HFFc6 (cell line): ENCODE results near the gene AKT1. TPM values are rescaled to one million over a fixed set of nuclear protein-coding genes. Genes with fewer than 3 reads are reported as not detected.

Source experiments
- DNase-seq: peaks from one replicate; pipeline ENCODE4 v3.0.0-alpha.2; 2018
- H3K27ac Mint-ChIP-seq: 2 replicates; pipeline ENCODE4 v1.8.0; 2020; ENCODE audit warnings: mild to moderate bottlenecking, mixed read lengths
- H3K27me3 Mint-ChIP-seq: 2 replicates; pipeline ENCODE4 v1.8.0; 2021; ENCODE audit warnings: mild to moderate bottlenecking, moderate library complexity, mixed read lengths; ENCODE audit not compliant: insufficient read depth
- H3K36me3 Mint-ChIP-seq: 2 replicates; pipeline ENCODE4 v1.8.0; 2021; ENCODE audit warnings: low read depth, mixed read lengths
- H3K4me1 Mint-ChIP-seq: 2 replicates; pipeline ENCODE4 v1.8.0; 2020; ENCODE audit warnings: low read depth, mixed read lengths
- H3K4me3 Mint-ChIP-seq: 2 replicates; pipeline ENCODE4 v1.8.0; 2020; ENCODE audit warnings: mild to moderate bottlenecking, moderate library complexity, mixed read lengths
- H3K9me3 Mint-ChIP-seq: 2 replicates; pipeline ENCODE4 v1.8.0; 2020; ENCODE audit warnings: mild to moderate bottlenecking, mixed read lengths
- CTCF ChIP-seq: fragments of 200-600 bp; sonication (generic); IDR thresholded peaks from 2 replicates; pipeline ENCODE4 v1.5.0; 2021; ENCODE audit warnings: antibody characterized with exemption, mild to moderate bottlenecking
- total RNA-seq, 6 experiments: library from RNA; stranded (reverse); fragmentation: NEBNext Ultra II Directional; extraction: Animal tissue kit (Norgen Biotek cat#: 25700); gene quantifications; 2 replicates in 1 of 6; 3 replicates in 5 of 6; pipeline ENCODE4 v1.2.3, GENCODE V29; 2021

Gene AKT1
- total RNA-seq, 6 experiments from 2014 or later: 164 to 191 (median 173) TPM

GRCh38 chr14:104788161-104788818 is 7.3 kb downstream of the AKT1 start:
- DNase-seq: no peak
- Mint-ChIP-seq H3K27ac (no peak overlapping the region), H3K4me3 (no peak overlapping the region), H3K27me3 (no peaks in the 10 kb centered on the region; the same call in 1 of the 2 replicates), H3K4me1 (peaks cover 6% of the 10 kb centered on the region), H3K36me3 (no peaks in the 10 kb centered on the region; the same call in 1 of the 2 replicates), H3K9me3 (no peaks in the 10 kb centered on the region)
- TF ChIP-seq CTCF: no peak

- no peaks in the 10 kb centered on the region for H3K9me3 Mint-ChIP-seq
- no peak for DNase-seq
- H3K27ac Mint-ChIP-seq: no peak overlapping the region
- no peak for TF ChIP-seq CTCF
- H3K4me1 Mint-ChIP-seq: peaks cover under 1% of the 10 kb centered on the region; the same call in 1 of the 2 replicates
- no peaks in the 10 kb centered on the region; the same call in 1 of the 2 replicates for H3K36me3 Mint-ChIP-seq
- no peak overlapping the region for H3K4me3 Mint-ChIP-seq
- no peaks in the 10 kb centered on the region; the same call in 1 of the 2 replicates for H3K27me3 Mint-ChIP-seq
Observed at GRCh38 chr14:104787736-104788135, 7.8 kb downstream of the AKT1 start.

- Mint-ChIP-seq H3K4me3 (no peak overlapping the region), H3K9me3 (no peaks in the 10 kb centered on the region), H3K27me3 (no peaks in the 10 kb centered on the region; the same call in 1 of the 2 replicates), H3K4me1 (no peaks in the 10 kb centered on the region), H3K36me3 (no peaks in the 10 kb centered on the region; the same call in 1 of the 2 replicates), H3K27ac (no peak overlapping the region)
- DNase-seq: no peak
- TF ChIP-seq CTCF: no peak
Observed at GRCh38 chr14:104786726-104787675, 8.5 kb downstream of the AKT1 start.

GRCh38 chr14:104786091-104786586 is 9.4 kb downstream of the AKT1 start:
- Mint-ChIP-seq H3K27ac (no peak overlapping the region), H3K4me3 (no peak overlapping the region), H3K27me3 (no peaks in the 10 kb centered on the region; the same call in 1 of the 2 replicates), H3K9me3 (no peaks in the 10 kb centered on the region), H3K4me1 (no peaks in the 10 kb centered on the region), H3K36me3 (no peaks in the 10 kb centered on the region)
- no peak for DNase-seq
- TF ChIP-seq CTCF: no peak

GRCh38 chr14:104785708-104786080 is 9.9 kb downstream of the AKT1 start:
- Mint-ChIP-seq H3K27me3 (no peaks in the 10 kb centered on the region; the same call in 1 of the 2 replicates), H3K36me3 (no peaks in the 10 kb centered on the region), H3K27ac (no peak overlapping the region), H3K4me3 (no peak overlapping the region), H3K4me1 (no peaks in the 10 kb centered on the region), H3K9me3 (no peaks in the 10 kb centered on the region)
- DNase-seq: no peak
- TF ChIP-seq CTCF: no peak
